HG02642 (cell line): ENCODE measurements around the gene CYP27B1.

ENCODE experiments used
- ATAC-seq: cut with Tn5 transposase; IDR thresholded peaks from one replicate; pipeline ENCODE4 v1.9.1; 2021; ENCODE audit warnings: mild to moderate bottlenecking; ENCODE audit not compliant: unreplicated experiment, poor library complexity

CYP27B1 gene

DNA sequence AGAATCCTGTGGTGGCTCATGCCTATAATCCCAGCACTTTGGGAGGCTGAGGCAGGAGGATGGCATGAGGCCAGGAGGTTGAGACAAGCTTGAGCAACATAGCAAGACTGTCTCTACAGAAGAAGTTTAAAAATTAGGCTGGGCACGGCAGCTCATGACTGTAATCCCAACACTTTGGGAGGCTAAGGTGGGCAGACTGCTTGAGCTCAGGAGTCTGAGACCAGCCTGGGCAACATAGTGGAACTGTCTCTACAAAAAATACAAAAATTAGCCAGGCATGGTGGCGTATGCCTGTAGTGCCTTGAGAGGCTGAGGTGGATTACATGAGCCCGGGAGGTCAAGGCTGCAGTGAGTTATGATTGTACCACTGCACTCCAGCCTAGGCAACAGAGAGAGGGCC lies 998 bp upstream of the CYP27B1 start:
- no peak for ATAC-seq

DNA sequence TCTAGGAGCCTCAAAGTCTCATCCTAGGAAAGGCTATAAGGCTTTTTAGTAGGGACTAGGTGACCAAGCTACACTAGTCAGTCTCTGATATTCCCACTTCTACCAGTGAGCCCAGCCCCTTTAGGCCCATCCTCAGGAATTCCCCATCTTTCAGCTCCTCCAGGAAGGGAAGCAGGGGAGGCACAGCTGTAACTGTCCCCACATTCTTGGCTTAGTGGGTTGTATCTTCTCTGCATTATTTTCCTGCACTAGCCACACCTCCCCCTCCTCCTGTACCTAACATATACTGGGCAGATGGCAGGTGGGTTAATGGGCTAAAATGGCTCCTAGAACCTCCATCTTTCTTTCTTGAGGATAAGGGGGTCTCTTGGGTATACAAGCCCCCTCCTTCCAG lies 424 bp upstream of the CYP27B1 start:
- ATAC-seq: no peak

GRCh38 chr12:57765698-57766463 lies 997 bp downstream of the CYP27B1 start:
- no peak for ATAC-seq

DNA sequence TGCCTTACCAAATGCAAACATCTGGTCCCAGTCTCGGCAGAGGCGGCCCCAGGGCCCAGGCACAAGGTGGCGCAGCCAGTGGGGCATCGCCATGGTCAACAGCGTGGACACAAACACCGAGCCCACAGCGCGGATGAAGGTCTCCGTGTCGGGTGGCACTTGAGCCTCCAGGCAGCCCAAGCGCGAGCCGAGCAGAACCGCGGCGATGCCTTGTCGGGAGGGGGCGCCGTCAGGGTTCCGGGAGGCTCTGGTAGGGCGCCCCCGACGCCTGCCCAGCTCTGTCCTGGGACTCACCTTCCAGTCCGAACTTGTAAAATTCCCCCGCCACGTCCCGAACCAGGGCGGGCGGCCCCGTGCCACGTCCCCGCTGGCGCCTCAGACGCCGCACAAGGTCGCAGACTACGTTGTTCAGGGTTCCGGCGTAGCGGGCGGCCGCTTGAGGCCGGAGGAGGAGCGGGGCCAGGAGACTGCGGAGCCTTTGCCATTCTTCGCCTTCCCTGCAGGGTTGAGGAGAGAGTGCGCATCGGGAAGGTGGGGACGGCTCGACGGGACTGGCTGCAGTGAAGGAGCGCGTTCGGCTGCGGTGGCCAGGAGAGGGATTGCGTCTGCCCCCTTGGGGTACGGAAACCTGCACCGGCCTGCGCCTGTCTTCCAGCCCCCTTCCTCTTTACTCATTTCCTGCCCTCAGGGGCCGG lies 1.7 kb downstream of the CYP27B1 start:
- ATAC-seq: peak; percentile 62

- peak; percentile 3 for ATAC-seq
Measured at GRCh38 chr12:57764662-57765002, 2.2 kb downstream of the CYP27B1 start.

DNA sequence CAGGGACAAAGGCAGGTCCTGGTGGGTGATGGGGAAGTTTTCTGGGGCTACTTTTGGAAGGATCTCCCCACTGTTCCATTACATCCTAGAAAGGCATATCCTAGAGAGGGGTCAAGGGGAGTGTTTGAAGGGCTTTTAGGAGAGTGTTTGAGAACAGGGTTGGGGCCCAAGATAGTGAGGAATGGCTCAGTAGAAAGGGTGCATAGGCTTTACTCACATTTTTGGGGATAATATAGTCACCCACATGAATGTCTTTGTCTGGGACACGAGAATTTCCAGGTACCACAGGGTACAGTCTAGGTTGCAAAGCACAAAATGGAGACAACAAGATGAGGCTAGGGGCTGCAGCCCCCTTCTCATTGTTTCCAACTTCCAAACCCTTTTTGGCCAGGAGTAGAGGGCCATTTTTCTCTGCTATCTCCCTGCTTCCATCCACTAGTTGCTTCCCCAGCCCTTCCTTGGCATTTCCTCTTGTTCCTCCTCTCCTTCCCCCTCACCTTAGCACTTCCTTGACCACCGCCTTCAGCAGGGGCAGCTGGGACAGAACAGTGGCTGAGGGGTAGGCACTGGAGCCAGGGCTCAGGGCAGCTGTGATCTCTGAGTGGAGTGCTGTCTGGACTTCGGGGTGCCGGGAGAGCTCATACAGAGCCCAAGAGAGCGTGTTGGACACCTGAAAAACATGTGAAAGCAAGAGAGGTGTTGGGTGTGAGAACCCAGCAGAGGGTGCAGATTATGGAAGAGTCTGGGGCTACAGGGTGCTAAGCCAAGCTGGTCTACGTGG lies 2.8 kb downstream of the CYP27B1 start:
- no peak for ATAC-seq

DNA sequence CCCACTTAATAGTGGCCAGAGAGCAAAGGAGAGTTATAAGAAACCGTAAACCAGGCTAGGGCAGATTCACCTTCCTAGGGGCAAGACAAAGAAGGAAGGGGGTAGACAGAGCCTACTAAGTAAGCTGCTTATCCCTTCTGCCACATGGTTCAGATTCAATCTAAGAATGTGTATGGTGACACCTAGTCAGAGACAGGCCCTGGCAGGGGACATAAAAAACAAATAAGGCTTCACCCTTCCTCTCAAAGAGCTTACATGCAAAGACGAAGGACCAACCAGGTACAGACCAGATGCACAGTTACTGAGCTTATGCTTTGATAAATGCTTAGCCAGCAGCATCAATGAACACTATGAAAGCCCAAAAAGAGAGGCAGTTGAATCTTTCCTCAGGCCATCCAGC lies 4.4 kb downstream of the CYP27B1 start:
- ATAC-seq: no peak

GRCh38 chr12:57761391-57761998 lies 5.4 kb downstream of the CYP27B1 start:
- no peak for ATAC-seq

- ATAC-seq: no peak
Measured at GRCh38 chr12:57760347-57760982, 6.4 kb downstream of the CYP27B1 start.

GRCh38 chr12:57759360-57759980 lies 7.4 kb downstream of the CYP27B1 start:
- no peak for ATAC-seq

GRCh38 chr12:57758552-57759359 lies 8.1 kb downstream of the CYP27B1 start:
- no peak for ATAC-seq

GRCh38 chr12:57757771-57758170 lies 9.1 kb downstream of the CYP27B1 start:
- no peak for ATAC-seq

GRCh38 chr12:57756406-57757341 lies 10.2 kb downstream of the CYP27B1 start:
- ATAC-seq: peak; percentile 16

DNA sequence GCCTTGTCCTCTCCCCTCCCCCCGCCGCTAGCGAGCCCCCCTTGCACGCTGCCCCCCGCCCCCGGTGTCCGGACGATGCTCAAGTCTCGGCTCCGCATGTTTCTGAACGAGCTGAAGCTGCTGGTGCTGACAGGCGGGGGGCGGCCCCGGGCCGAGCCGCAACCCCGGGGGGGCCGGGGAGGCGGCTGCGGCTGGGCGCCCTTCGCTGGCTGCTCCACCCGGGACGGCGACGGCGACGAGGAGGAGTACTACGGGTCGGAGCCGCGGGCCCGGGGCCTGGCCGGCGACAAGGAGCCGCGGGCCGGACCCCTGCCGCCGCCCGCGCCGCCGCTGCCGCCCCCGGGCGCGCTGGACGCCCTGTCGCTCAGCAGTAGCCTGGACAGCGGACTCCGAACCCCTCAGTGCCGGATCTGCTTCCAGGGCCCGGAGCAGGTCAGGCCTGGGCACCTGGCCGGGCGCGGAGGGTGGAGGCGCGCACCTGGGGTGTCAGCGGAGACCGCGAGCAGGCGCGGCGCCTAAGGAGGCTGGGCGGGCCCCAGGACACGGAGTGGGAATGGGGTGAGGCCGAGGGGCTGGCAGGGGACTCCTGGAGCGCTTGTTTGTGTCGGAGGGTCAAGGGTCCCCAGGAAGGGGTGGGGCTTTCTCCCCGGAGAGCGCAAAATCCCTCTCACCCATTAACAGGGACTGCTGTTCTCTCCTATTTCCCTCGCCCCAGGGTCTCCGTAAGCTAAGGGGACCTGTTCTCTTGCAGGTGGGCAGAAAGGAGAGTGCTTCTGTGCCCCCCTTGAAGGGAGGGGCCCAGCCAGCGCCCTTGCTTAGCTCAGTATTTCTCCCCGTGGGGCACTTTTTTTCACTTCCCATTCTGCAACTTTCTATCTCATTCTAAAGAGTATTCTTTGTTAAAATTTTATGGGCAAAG lies 11.2 kb downstream of the CYP27B1 start:
- ATAC-seq: no peak

- ATAC-seq: no peak
Measured at GRCh38 chr12:57755194-57755453, 11.8 kb downstream of the CYP27B1 start.

- ATAC-seq: peak; percentile 34
Measured at GRCh38 chr12:57754411-57755193, 12.3 kb downstream of the CYP27B1 start, which contains the start of gene MARCHF9. Gene MARCHF9 (plus strand): TSS chr12:57755103. CDS start chr12:57755529, 426 bp downstream.
